GM21423 (cell line): ENCODE measurements around the gene B3GNT3.

Experiments
- ATAC-seq: cut with Tn5 transposase; IDR thresholded peaks from one replicate; pipeline ENCODE4 v1.9.1; 2021; ENCODE audit warnings: mild to moderate bottlenecking, moderate library complexity; ENCODE audit not compliant: unreplicated experiment

The B3GNT3 gene

GRCh38 chr19:17831419-17831888, 36.5 kb downstream of the B3GNT3 start:
- no peak for ATAC-seq

GRCh38 chr19:17832443-17833208, 37.7 kb downstream of the B3GNT3 start:
- ATAC-seq = no peak

DNA sequence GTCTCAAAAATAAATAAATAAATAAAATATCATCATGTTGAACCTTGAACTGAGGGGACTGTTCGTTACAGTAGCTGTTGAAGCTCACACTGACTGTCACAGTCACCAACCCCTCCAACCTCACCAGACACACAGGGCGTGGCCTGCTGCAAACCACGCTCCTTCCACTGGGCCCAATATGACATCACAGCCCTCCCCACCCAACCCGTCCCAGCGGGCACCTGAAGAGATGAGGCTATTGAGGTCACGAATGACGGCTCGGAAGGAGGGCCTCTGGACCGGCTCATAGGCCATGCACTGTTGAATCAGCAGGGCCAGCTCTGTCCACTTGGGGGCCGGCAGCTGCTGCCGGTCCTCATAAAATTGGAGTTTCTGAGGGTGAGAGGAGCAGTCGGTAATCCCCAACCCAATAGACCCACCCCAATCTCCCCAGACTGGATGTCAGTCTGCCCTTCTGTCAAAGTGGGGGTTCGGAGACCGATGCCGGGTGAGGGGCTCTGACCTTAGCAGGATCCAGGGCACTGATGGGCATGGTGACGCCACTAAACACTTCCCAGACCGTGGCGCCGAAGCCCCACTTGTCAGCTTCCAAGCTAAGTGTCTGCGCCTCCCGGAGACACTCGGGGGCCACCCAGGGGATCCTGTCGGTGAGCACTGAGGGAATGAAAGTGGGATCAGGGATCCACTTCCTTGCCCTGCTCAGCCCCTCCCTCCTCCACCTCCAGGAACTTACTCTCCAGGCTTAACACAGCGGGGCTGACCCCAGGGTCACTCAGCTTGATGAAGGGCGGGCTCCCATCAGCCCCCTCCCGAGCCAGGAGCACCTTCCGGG, 39.6 kb downstream of the B3GNT3 start:
- no peak for ATAC-seq

- ATAC-seq = no peak
Measured at GRCh38 chr19:17835182-17836006, 40.5 kb downstream of the B3GNT3 start.

DNA sequence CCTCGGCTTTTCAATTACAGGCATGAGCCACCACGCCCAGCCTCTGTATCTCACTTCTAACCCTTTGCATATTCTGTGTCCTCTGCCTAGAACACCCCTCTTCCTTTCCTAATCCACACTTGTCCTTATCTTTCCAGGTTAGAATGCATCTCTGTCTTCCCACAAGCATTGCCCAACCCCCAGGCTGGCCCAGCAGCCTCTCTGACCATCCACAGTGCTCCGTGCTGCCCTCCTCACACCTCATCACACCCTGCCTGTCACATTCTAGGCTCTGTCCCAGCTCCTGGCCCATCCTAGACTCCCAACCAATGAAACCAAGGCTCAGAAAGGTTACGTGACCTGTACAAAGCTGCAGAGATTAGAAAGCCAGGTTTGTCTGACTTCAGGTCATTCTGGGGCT, 41.6 kb downstream of the B3GNT3 start:
- no peak for ATAC-seq

DNA sequence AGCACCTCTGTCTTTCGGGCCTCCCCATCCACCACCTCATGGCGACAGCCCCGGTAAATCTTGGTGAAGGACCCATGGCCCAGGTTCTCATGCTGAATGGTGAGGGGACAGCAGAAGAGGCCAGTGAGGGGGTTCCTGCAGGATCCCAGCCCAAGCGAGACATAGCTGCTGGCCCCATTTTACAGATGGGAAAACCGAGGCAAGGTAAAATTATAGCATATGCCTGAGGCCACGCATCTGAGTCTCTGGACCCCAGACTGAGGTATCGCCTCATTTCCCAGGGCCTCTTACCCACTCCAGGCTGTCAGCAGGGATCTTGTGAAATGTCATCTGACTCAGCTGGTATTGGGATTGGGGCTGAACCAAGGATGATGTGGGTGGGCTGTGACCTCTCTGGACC, 43.0 kb downstream of the B3GNT3 start:
- no peak for ATAC-seq

DNA sequence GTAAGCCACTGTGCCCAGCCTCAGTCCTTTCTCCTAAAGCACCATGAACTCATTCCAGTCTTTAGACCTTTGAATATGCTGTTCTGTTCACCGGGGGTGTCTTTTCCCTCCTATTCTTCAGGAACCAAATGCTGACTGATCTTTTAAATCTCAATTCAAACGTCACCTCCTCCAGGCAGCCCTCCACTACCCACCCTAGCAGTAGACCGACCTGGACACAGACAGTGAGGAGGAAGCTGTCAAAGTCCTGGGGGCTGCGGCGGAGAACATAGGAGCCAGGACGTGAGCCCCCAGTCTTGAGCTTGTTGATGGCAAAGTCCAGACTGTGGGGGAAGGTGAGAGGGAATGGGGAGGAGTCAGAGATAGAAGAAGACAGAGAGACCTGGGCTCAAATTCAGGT, 45.1 kb downstream of the B3GNT3 start:
- ATAC-seq = no peak

GRCh38 chr19:17841371-17841809, 46.5 kb downstream of the B3GNT3 start:
- ATAC-seq = no peak

GRCh38 chr19:17841810-17842662, 47.1 kb downstream of the B3GNT3 start:
- no peak for ATAC-seq

DNA sequence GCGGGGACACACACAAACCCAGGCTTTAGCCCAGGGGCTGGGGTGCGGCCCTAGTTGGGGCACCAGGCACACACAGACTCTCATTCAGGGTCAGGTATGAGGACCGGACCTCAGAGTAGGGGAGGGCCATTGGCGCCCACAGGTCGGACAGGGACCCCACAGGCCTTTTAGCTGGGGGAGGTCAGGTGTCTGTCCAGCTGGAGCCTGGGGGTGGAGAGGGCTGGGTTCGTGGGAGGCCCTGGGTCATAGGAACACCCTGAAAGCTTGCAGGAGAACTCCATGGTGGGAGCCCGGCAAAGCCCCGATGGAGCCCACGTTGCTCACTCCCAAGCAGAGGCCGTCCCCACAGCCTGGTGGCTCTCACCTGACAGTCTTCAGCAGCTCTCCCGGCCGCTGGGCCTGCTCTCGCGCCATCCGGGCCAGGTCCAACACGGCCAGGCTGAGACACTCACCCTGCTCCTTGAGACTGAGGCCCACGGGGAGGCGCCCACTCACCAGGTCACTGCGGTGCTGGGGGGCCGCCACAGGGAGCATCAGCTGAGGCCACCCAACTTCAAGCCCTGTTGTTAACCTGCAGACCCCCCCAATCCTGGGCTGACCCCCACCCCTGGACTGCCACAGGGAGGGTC, 47.8 kb downstream of the B3GNT3 start:
- no peak for ATAC-seq

DNA sequence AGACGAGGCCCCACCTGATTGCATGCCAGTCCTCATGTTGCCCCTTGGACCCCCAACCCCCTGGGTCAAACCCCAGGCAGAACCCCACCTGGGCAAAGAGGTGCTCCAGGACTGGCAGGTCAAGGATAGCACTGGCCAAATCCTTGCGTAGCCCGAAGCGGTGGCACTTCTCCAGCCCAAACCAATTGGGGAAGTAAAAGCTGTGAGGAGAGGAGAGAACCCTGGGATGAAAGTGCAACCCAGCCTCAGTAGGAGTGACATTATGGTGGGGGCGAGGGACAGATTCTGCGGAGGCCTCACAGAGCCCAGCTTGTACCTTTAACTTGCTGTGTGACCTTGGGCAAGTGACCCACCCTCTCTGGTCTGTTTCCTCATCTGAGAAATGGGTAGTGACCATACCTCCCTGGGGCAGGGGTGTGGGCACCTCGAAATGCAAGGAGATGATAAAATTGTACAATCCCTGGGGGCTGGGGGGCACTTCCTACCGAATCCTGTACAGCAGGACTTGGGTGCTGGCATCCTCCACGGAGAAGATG, 48.4 kb downstream of the B3GNT3 start:
- ATAC-seq = no peak

GRCh38 chr19:17843908-17844490, 49.1 kb downstream of the B3GNT3 start:
- no peak for ATAC-seq

DNA sequence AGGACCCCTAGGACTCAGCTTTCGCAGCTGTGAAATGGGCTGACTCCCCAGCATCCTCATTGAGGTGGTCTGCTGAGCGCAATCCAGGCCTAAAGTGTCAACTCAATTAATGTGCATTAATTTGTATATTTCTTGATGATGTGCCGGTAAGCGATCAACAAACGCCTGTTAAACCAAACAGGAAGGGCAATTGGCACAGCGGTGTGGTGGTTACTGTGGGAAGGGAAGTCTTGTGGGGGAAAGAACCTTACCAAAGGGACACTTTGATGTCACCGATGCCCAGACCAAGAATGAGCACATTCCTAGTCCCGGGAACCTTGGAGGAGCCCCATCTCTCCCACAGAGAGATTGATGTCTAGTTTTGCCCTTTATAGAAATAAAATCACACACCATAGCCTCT, 51.2 kb downstream of the B3GNT3 start:
- ATAC-seq = no peak

DNA sequence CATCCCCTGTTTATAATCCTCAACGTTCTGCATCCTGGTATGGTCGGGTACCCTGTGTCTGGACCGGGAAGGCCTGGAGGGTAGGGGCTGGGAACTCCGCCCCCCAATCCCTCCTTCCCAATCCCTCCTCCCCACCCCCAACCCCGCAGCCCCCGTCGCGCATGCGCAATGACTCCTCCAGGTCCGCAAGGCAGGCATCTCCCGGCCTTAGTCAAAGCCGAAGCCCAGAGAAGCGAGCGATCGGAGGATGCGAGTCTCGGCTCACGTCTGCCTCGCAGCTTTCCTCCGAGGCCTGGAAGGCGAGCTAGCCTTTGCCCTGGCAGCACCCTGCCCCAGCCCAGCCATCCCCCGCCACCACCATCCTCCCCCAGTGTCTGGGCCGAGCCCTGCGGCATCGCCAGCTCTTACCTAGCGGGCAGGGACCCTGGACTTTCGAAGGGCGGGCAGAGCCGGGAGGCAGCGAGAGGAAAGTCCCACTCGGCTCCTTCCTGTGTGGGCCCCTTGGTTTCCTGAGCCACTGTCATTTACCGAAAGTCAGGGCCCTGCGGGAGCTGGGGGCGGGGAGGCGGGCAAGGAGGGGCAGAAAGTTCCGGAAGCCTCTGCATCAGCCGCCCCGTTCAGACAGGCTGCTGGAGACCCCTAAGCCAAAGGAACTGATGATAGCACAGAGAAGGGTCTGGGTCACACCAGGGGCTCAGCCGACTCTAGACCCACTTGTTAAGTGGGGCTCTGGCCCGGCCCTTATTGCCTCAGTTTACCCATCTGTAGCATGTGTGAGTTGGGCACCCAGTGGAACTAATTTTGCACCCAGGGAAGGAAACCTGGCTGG, 52.8 kb downstream of the B3GNT3 start, which contains the start of gene JAK3:
JAK3 (minus strand) TSS at position 445 of the 829 bp plus-strand sequence. CDS start 3,565 bp downstream, outside the sequence.
- ATAC-seq = peak; percentile 45

- ATAC-seq = no peak
Measured at GRCh38 chr19:17848595-17849292, 53.8 kb downstream of the B3GNT3 start.

DNA sequence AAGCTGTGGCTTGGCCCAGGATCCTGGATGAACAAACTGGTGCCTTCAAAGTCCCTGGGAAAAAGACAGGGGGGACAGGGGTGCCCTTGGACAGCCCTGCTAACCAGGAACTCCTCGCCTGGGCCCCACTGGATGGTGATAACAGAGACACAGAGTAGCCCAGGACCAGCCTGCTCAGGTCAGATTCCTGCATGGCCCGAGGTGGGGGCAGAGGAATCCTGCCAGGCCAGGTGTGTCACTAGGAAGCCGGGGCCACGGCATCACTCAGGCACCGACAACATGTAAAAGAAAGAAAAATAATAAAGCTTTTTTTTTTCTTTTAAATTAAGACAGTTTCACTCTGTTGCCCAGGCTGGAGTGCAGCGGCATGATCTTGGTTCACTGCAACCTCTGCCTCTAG, 59.1 kb downstream of the B3GNT3 start:
- ATAC-seq = no peak
